SK-N-SH (cell line): ENCODE results near the gene MIF4GD. TPM values are rescaled to one million over a fixed set of nuclear protein-coding genes. Genes with fewer than 3 reads are reported as not detected.

ENCODE experiments used
- CTCF ChIA-PET: fragments of 300-600, 350-600 bp; formaldehyde crosslinking; extraction: SDS; loops from one replicate; lab custom pipeline; 2021; lab: Yijun Ruan, JAX
- POLR2A ChIA-PET: fragments of 350-600 bp; sonication (Branson Sonifier 250); formaldehyde crosslinking; extraction: SDS; loops from one replicate; lab custom pipeline; 2020; ENCODE audit warnings: antibody characterized with exemption, inconsistent platforms; lab: Yijun Ruan, JAX
- DNase-seq: peaks from one replicate; pipeline ENCODE4 v3.0.0; 2012
- H2AFZ ChIP-seq: fragments of 200-600 bp; sonication (generic); 2 replicates; pipeline ENCODE4 v1.8.1; 2016; ENCODE audit warnings: antibody characterized with exemption, mild to moderate bottlenecking, low read depth
- H3F3A ChIP-seq: fragments of 200-600 bp; sonication (generic); replicated peaks from 2 replicates; pipeline ENCODE3; 2016; ENCODE audit warnings: antibody characterized with exemption, mild to moderate bottlenecking; ENCODE audit not compliant: insufficient read depth
- H3K27ac ChIP-seq, 2 experiments: fragments of 200-500 bp in 1 of 2; fragments of 200-600 bp in 1 of 2; sonication (Bioruptor generic) in 1 of 2; sonication (generic), shearing (Covaris generic) in 1 of 2; 2 replicates each; pipeline versions ENCODE4 v1.5.1 to v1.6.1; 2014 to 2016; ENCODE audit warnings: low read depth in 2 of 2, inconsistent platforms in 1 of 2, low read length in 1 of 2, mild to moderate bottlenecking in 1 of 2, mixed read lengths in 1 of 2
- H3K27me3 ChIP-seq: fragments of 200-600 bp; sonication (generic), shearing (Covaris generic); 2 replicates; pipeline ENCODE4 v1.6.1; 2016; ENCODE audit warnings: mixed run types; ENCODE audit not compliant: insufficient read depth
- H3K36me3 ChIP-seq, 2 experiments: fragments of 200-500 bp in 1 of 2; fragments of 200-600 bp in 1 of 2; sonication (Bioruptor generic) in 1 of 2; sonication (generic) in 1 of 2; replicated peaks in 1 of 2; 2 replicates each; pipeline versions ENCODE3 to v1.5.1; 2014 to 2016; ENCODE audit warnings: low read length in 1 of 2, mild to moderate bottlenecking in 1 of 2; ENCODE audit not compliant: insufficient read depth in 2 of 2, control insufficient read depth in 1 of 2
- H3K4me1 ChIP-seq, 2 experiments: fragments of 200-500 bp in 1 of 2; fragments of 200-600 bp in 1 of 2; sonication (Bioruptor generic) in 1 of 2; sonication (generic), shearing (Covaris generic) in 1 of 2; 2 replicates each; pipeline versions ENCODE4 v1.5.1 to v1.6.1; 2014 to 2016; ENCODE audit warnings: low read depth in 1 of 2, low read length in 1 of 2, mixed run types in 1 of 2; ENCODE audit not compliant: insufficient read depth in 2 of 2, control insufficient read depth in 1 of 2
- H3K4me2 ChIP-seq: fragments of 200-600 bp; sonication (generic), shearing (Covaris generic); 2 replicates; pipeline ENCODE4 v1.6.1; 2017; ENCODE audit warnings: mixed run types
- H3K4me3 ChIP-seq, 2 experiments: fragments of 200-500 bp in 1 of 2; fragments of 200-600 bp in 1 of 2; sonication (Bioruptor generic) in 1 of 2; sonication (generic), shearing (Covaris generic) in 1 of 2; 2 replicates each; pipeline versions ENCODE4 v1.5.1 to v1.8.1; 2014 to 2016; ENCODE audit warnings: low read depth in 2 of 2, inconsistent platforms in 1 of 2, low read length in 1 of 2, mild to moderate bottlenecking in 1 of 2, mixed read lengths in 1 of 2, moderate library complexity in 1 of 2
- H3K79me2 ChIP-seq: fragments of 200-600 bp; sonication (generic); 2 replicates; pipeline ENCODE4 v1.8.1; 2017; ENCODE audit warnings: mild to moderate bottlenecking; ENCODE audit not compliant: insufficient read depth
- H3K9ac ChIP-seq: fragments of 200-600 bp; sonication (generic); 2 replicates; pipeline ENCODE4 v1.6.1; 2017; ENCODE audit warnings: mixed run types
- H3K9me2 ChIP-seq: fragments of 200-600 bp; sonication (generic); 2 replicates; pipeline ENCODE4 v1.6.1; 2017; ENCODE audit warnings: mixed run types
- H3K9me3 ChIP-seq: fragments of 200-600 bp; sonication (generic); 2 replicates; pipeline ENCODE4 v1.6.1; 2017; ENCODE audit warnings: mixed run types, mild to moderate bottlenecking, moderate library complexity
- H4K20me1 ChIP-seq: fragments of 200-600 bp; sonication (generic); 2 replicates; pipeline ENCODE4 v1.6.1; 2017; ENCODE audit warnings: mild to moderate bottlenecking, mixed run types; ENCODE audit not compliant: insufficient read depth
- CHD2 ChIP-seq: fragments of 150-350 bp; IDR thresholded peaks from 2 replicates; pipeline ENCODE4 v1.6.1; 2018; ENCODE audit warnings: low read length; ENCODE audit not compliant: partially characterized antibody
- ELF1 ChIP-seq: IDR thresholded peaks from 2 replicates; pipeline ENCODE4 v1.4.0; 2012
- EP300 ChIP-seq, 2 experiments: IDR thresholded peaks; 2 replicates each; pipeline versions ENCODE4 v1.4.0 to v1.6.1; 2012; ENCODE audit warnings: borderline replicate concordance in 1 of 2, low read depth in 1 of 2, low read length in 1 of 2
- EZH2phosphoT487 ChIP-seq: fragments of 200-600 bp; sonication (generic); IDR thresholded peaks from 2 replicates; pipeline ENCODE4 v1.6.1; 2017; ENCODE audit warnings: low read depth, mixed run types, mild to moderate bottlenecking, antibody characterized with exemption, moderate library complexity, borderline replicate concordance
- FOSL2 ChIP-seq: IDR thresholded peaks from 2 replicates; pipeline ENCODE4 v1.4.0; 2012; ENCODE audit warnings: low read depth, mild to moderate bottlenecking, moderate library complexity, borderline replicate concordance
- FOXM1 ChIP-seq: IDR thresholded peaks from 2 replicates; pipeline ENCODE4 v1.4.0; 2012; ENCODE audit warnings: low read depth, mild to moderate bottlenecking
- GABPA ChIP-seq: IDR thresholded peaks from 2 replicates; pipeline ENCODE4 v1.4.0; 2012; ENCODE audit warnings: low read depth, mild to moderate bottlenecking
- GATA2 ChIP-seq: sonication (generic); formaldehyde crosslinking; IDR thresholded peaks from 2 replicates; pipeline ENCODE4 v1.5.0; 2020; ENCODE audit warnings: mild to moderate bottlenecking, missing genetic modification reagents
- MEF2A ChIP-seq: IDR thresholded peaks from 2 replicates; pipeline ENCODE4 v1.4.0; 2012; ENCODE audit warnings: low read depth, borderline replicate concordance
- NFIC ChIP-seq: IDR thresholded peaks from 2 replicates; pipeline ENCODE4 v1.4.0; 2012; ENCODE audit warnings: borderline replicate concordance
- SMC3 ChIP-seq: IDR thresholded peaks from 2 replicates; pipeline ENCODE4 v1.6.1; 2012; ENCODE audit warnings: low read depth, low read length, improper control_type of control experiment
- TAF1 ChIP-seq: IDR thresholded peaks from 2 replicates; pipeline ENCODE4 v1.6.1; 2012; ENCODE audit warnings: low read depth, mild to moderate bottlenecking, low read length, moderate library complexity, borderline replicate concordance
- TCF12 ChIP-seq: IDR thresholded peaks from 2 replicates; pipeline ENCODE4 v1.4.0; 2012
- TEAD4 ChIP-seq: IDR thresholded peaks from 2 replicates; pipeline ENCODE4 v1.4.0; 2012; ENCODE audit warnings: mild to moderate bottlenecking, borderline replicate concordance; ENCODE audit not compliant: insufficient read depth
- YY1 ChIP-seq: IDR thresholded peaks from 2 replicates; pipeline ENCODE4 v1.4.0; 2012; ENCODE audit warnings: low read depth, mild to moderate bottlenecking
- WGBS: methylation state at CpG from one replicate; pipeline ENCODE4 v1.1.6; 2017; ENCODE audit warnings: low lambda C conversion rate; 5-methylcytosine and 5-hydroxymethylcytosine counted together
- polyA plus RNA-seq, 3 experiments: library from polyadenylated mRNA; depleted of rRNA; stranded (reverse); fragments of >200 nt; gene quantifications; 2 replicates each; pipeline ENCODE4 v1.2.3, GENCODE V29; 2012
- TF ChIP-seq, protein P1 (sequence below): fragments of 150-350 bp; IDR thresholded peaks from 2 replicates; pipeline ENCODE4 v1.6.1; 2016; ENCODE audit warnings: mild to moderate bottlenecking, low read depth, low read length
- TF ChIP-seq, protein P2 (sequence below): IDR thresholded peaks from 2 replicates; pipeline ENCODE4 v1.6.1; 2012; ENCODE audit warnings: mild to moderate bottlenecking, low read depth, low read length, moderate library complexity
- TF ChIP-seq, protein P3 (sequence below): IDR thresholded peaks from 2 replicates; pipeline ENCODE4; 2012

MIF4GD gene
- polyA plus RNA-seq, 1 of the 3 experiments (the other 2 are of a cell fraction) = 65.4 TPM

DNA sequence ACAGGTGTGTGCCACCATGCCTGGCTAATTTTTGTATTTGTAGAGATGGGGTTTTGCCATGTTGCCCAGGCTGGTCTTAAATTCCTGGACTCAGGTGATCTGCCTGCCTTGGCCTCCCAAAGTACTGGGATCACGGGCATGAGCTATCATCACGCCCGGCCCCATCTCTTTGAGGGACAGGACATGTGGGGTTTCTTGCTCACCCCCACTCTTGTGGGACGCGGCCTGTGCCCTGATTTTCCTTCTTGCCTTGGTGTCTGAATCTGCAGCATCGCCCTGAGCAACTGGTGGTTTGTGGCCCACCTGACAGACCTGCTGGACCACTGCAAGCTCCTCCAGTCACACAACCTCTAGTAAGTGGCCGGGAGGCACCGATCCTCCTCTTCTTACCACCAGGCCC is 40.0 kb downstream of the MIF4GD start:
- Histone ChIP-seq H3K9ac (no peak overlapping the region), H3F3A (peaks cover 10% of the 10 kb centered on the region), H3K36me3 (peaks cover 68 to 69% of the 10 kb centered on the region in 2 experiments), H4K20me1 (no peaks in the 10 kb centered on the region), H3K9me2 (no peaks in the 10 kb centered on the region), H3K4me2 (no peak overlapping the region), H2AFZ (no peak overlapping the region), H3K4me3 (no peak overlapping the region), H3K4me1 (no peaks in the 10 kb centered on the region), H3K79me2 (0 out of 2 replicates have a peak, but pooled peaks cover 7% of the 10 kb centered on the region), H3K27me3 (no peaks in the 10 kb centered on the region), H3K27ac (no peak overlapping the region), H3K9me3 (no peaks in the 10 kb centered on the region)
- TF ChIP-seq YY1 (no peak), MEF2A (no peak), SMC3 (no peak), FOSL2 (no peak), NFIC (no peak), ELF1 (no peak), GATA2 (CRISPR knock-in tag) (no peak), TEAD4 (no peak), GABPA (no peak), CHD2 (no peak)
- TF ChIP-seq, protein P1, sequence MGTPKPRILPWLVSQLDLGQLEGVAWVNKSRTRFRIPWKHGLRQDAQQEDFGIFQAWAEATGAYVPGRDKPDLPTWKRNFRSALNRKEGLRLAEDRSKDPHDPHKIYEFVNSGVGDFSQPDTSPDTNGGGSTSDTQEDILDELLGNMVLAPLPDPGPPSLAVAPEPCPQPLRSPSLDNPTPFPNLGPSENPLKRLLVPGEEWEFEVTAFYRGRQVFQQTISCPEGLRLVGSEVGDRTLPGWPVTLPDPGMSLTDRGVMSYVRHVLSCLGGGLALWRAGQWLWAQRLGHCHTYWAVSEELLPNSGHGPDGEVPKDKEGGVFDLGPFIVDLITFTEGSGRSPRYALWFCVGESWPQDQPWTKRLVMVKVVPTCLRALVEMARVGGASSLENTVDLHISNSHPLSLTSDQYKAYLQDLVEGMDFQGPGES = no peak
- TF ChIP-seq, protein P2, sequence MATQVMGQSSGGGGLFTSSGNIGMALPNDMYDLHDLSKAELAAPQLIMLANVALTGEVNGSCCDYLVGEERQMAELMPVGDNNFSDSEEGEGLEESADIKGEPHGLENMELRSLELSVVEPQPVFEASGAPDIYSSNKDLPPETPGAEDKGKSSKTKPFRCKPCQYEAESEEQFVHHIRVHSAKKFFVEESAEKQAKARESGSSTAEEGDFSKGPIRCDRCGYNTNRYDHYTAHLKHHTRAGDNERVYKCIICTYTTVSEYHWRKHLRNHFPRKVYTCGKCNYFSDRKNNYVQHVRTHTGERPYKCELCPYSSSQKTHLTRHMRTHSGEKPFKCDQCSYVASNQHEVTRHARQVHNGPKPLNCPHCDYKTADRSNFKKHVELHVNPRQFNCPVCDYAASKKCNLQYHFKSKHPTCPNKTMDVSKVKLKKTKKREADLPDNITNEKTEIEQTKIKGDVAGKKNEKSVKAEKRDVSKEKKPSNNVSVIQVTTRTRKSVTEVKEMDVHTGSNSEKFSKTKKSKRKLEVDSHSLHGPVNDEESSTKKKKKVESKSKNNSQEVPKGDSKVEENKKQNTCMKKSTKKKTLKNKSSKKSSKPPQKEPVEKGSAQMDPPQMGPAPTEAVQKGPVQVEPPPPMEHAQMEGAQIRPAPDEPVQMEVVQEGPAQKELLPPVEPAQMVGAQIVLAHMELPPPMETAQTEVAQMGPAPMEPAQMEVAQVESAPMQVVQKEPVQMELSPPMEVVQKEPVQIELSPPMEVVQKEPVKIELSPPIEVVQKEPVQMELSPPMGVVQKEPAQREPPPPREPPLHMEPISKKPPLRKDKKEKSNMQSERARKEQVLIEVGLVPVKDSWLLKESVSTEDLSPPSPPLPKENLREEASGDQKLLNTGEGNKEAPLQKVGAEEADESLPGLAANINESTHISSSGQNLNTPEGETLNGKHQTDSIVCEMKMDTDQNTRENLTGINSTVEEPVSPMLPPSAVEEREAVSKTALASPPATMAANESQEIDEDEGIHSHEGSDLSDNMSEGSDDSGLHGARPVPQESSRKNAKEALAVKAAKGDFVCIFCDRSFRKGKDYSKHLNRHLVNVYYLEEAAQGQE = no peak
- CTCF ChIA-PET = interaction anchor here (0.8 to 6.7 kb wide), 6 partner anchors 9 to 517 kb away, joined by 4 to 79 read pairs (median 4); partner anchors contain the start of gene MIF4GD
- WGBS = 98% methylated on average over 8 of the region's 8 CpGs
- POLR2A ChIA-PET = interaction anchor here (0.6 kb wide), 1 partner anchor 66 kb away, joined by 3 read pairs; no protein-coding TSS in a partner anchor
- no peak for DNase-seq

DNA sequence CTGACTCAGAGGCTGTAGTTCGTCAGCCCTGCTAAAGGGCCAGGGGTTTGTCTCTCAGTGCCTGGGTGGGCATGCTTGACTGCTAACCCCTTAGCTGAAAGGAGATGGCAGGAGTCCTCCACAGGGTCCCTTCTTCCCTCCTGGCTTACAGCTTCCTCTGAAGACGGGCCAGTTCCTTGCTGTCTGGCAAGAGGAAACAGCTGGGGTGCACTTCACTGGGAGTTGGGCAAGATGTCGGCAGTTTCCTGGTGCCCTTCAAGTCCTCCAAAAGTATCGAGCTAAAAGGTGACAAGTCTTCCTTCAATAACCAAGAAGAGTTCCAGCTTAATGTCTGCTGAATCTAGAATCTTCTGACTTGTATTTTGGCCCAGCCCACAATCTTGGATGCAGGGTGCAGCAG is 42.2 kb downstream of the MIF4GD start:
- Histone ChIP-seq H3K27ac (no peak overlapping the region), H3K9ac (no peak overlapping the region), H3K79me2 (peaks cover 7% of the 10 kb centered on the region; the same call in 1 of the 2 replicates), H2AFZ (no peak overlapping the region), H3K36me3 (peaks cover 53 to 62% of the 10 kb centered on the region in 2 experiments), H3K4me3 (no peak overlapping the region), H3K4me2 (no peak overlapping the region), H4K20me1 (no peaks in the 10 kb centered on the region), H3K27me3 (no peaks in the 10 kb centered on the region), H3F3A (no peaks in the 10 kb centered on the region), H3K9me2 (no peaks in the 10 kb centered on the region), H3K9me3 (no peaks in the 10 kb centered on the region), H3K4me1 (no peaks in the 10 kb centered on the region)
- DNase-seq = no peak
- POLR2A ChIA-PET = interaction anchor here (1.0 kb wide), 1 partner anchor 41 kb away, joined by 3 read pairs; no protein-coding TSS in a partner anchor
- WGBS = 79% methylated on average over 4 of the region's 4 CpGs
- CTCF ChIA-PET = interaction anchor here (1.0 to 6.7 kb wide), 6 partner anchors 11 to 196 kb away, joined by 3 to 79 read pairs (median 4); partner anchors contain the start of genes GGA3 and MRPS7
- no peak for TF ChIP-seq TCF12
- TF ChIP-seq NFIC = no peak
- no peak for TF ChIP-seq FOSL2
- TF ChIP-seq, protein P2 = no peak
- no peak for TF ChIP-seq SMC3
- TF ChIP-seq EP300 (IDR thresholded peaks at IDR 0.05; ENCODE audit: borderline replicate concordance in 1 of 2, low read depth in 1 of 2, low read length in 1 of 2) = no peak
- TF ChIP-seq EZH2phosphoT487 = no peak
- TF ChIP-seq FOXM1 = no peak
- TF ChIP-seq TAF1 = no peak
- TF ChIP-seq, protein P3, sequence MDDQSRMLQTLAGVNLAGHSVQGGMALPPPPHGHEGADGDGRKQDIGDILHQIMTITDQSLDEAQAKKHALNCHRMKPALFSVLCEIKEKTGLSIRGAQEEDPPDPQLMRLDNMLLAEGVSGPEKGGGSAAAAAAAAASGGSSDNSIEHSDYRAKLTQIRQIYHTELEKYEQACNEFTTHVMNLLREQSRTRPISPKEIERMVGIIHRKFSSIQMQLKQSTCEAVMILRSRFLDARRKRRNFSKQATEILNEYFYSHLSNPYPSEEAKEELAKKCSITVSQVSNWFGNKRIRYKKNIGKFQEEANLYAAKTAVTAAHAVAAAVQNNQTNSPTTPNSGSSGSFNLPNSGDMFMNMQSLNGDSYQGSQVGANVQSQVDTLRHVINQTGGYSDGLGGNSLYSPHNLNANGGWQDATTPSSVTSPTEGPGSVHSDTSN = no peak
